Mesenchymal stem cell (in vitro differentiated cells and primary cell): ENCODE measurements around the gene ZNF839.
"Not testable (repeated sequence)": the region's sequence is repeated elsewhere in the genome, so short reads cannot be mapped to it uniquely, and the experiment has no call there.

Experiments
- DNase-seq: peaks from one replicate; pipeline ENCODE4 v3.0.0-alpha.2; 2013
- H2AFZ ChIP-seq: one replicate; pipeline ENCODE4 v1.6.1; 2013; ENCODE audit warnings: low read depth, mild to moderate bottlenecking, control low read depth, inconsistent platforms, low read length, moderate library complexity
- H2AK5ac ChIP-seq: 2 replicates; pipeline ENCODE4 v1.6.1; 2013; ENCODE audit warnings: low read length, moderate library complexity, mild to moderate bottlenecking, inconsistent platforms; ENCODE audit not compliant: severe bottlenecking
- H2BK120ac ChIP-seq: one replicate; pipeline ENCODE4 v1.6.1; 2013; ENCODE audit warnings: low read depth, mild to moderate bottlenecking, inconsistent platforms, low read length, moderate library complexity
- H2BK12ac ChIP-seq, 2 experiments: one replicate each; pipeline ENCODE4 v1.6.1; 2013; ENCODE audit warnings: inconsistent platforms in 2 of 2, low read length in 2 of 2, mild to moderate bottlenecking in 2 of 2, moderate library complexity in 2 of 2, control low read depth in 1 of 2
- H2BK15ac ChIP-seq: one replicate; pipeline ENCODE4 v1.6.1; 2013; ENCODE audit warnings: mild to moderate bottlenecking, low read depth, inconsistent platforms; ENCODE audit not compliant: poor library complexity, severe bottlenecking
- H2BK5ac ChIP-seq: 2 replicates; pipeline ENCODE4 v1.6.1; 2013; ENCODE audit warnings: low read depth, mild to moderate bottlenecking, low read length, control low read depth, inconsistent platforms; ENCODE audit not compliant: poor library complexity, severe bottlenecking
- H3K14ac ChIP-seq, 2 experiments: one replicate each; pipeline ENCODE4 v1.6.1; 2013; ENCODE audit warnings: inconsistent platforms in 2 of 2, low read length in 2 of 2, control low read depth in 1 of 2, mild to moderate bottlenecking in 1 of 2, moderate library complexity in 1 of 2
- H3K18ac ChIP-seq, 2 experiments: one replicate each; pipeline ENCODE4 v1.6.1; 2013; ENCODE audit warnings: inconsistent platforms in 2 of 2, low read length in 2 of 2, control low read depth in 1 of 2, low read depth in 1 of 2, mild to moderate bottlenecking in 1 of 2
- H3K23ac ChIP-seq, 2 experiments: one replicate each; pipeline ENCODE4 v1.6.1; 2013; ENCODE audit warnings: inconsistent platforms in 2 of 2, low read length in 2 of 2, mild to moderate bottlenecking in 2 of 2, moderate library complexity in 2 of 2, control low read depth in 1 of 2
- H3K27ac ChIP-seq: 2 replicates; pipeline ENCODE4 v1.5.1; 2013; ENCODE audit warnings: mild to moderate bottlenecking, moderate library complexity, low read length, control low read depth, inconsistent platforms; ENCODE audit not compliant: poor library complexity, severe bottlenecking
- H3K27me3 ChIP-seq, 2 experiments: 2 replicates each; pipeline versions ENCODE4 v1.6.1 to v1.7.0; 2013; ENCODE audit warnings: low read length in 2 of 2, mild to moderate bottlenecking in 2 of 2, moderate library complexity in 2 of 2, control low read depth in 1 of 2, inconsistent platforms in 1 of 2; ENCODE audit not compliant: control insufficient read depth in 1 of 2, insufficient read depth in 1 of 2
- H3K36me3 ChIP-seq, 2 experiments: 2 replicates each; pipeline versions ENCODE4 v1.6.1 to v1.7.0; 2013; ENCODE audit warnings: low read length in 2 of 2, control low read depth in 1 of 2, inconsistent platforms in 1 of 2, low read depth in 1 of 2, mild to moderate bottlenecking in 1 of 2; ENCODE audit not compliant: insufficient read depth in 2 of 2, control insufficient read depth in 1 of 2
- H3K4ac ChIP-seq, 2 experiments: one replicate each; pipeline ENCODE4 v1.6.1; 2013; ENCODE audit warnings: inconsistent platforms in 2 of 2, low read length in 2 of 2, mild to moderate bottlenecking in 2 of 2, moderate library complexity in 2 of 2, control low read depth in 1 of 2, low read depth in 1 of 2
- H3K4me1 ChIP-seq: 2 replicates; pipeline ENCODE4 v1.6.1; 2013; ENCODE audit warnings: low read depth, low read length, control low read depth; ENCODE audit not compliant: control insufficient read depth, insufficient read depth
- H3K4me2 ChIP-seq: 2 replicates; pipeline ENCODE4 v1.6.1; 2013; ENCODE audit warnings: low read length, mild to moderate bottlenecking, inconsistent platforms; ENCODE audit not compliant: poor library complexity, severe bottlenecking
- H3K4me3 ChIP-seq, 2 experiments: 2 replicates each; pipeline versions ENCODE4 v1.5.1 to v1.7.0; 2013; ENCODE audit warnings: low read length in 2 of 2, mild to moderate bottlenecking in 2 of 2, control low read depth in 1 of 2, low read depth in 1 of 2; ENCODE audit not compliant: insufficient read depth in 1 of 2
- H3K79me1 ChIP-seq: replicated peaks from 2 replicates; pipeline ENCODE4 v1.6.1; 2013; ENCODE audit warnings: mild to moderate bottlenecking, control low read depth, low read length, inconsistent platforms; ENCODE audit not compliant: poor library complexity, severe bottlenecking
- H3K9ac ChIP-seq: 2 replicates; pipeline ENCODE4 v1.7.0; 2013; ENCODE audit warnings: mild to moderate bottlenecking, low read length, moderate library complexity
- H3K9me3 ChIP-seq: 2 replicates; pipeline ENCODE4 v1.7.0; 2013; ENCODE audit warnings: mild to moderate bottlenecking, low read length; ENCODE audit not compliant: control insufficient read depth
- H4K8ac ChIP-seq: one replicate; pipeline ENCODE4 v1.6.1; 2013; ENCODE audit warnings: inconsistent platforms, mild to moderate bottlenecking, low read length, moderate library complexity
- H4K91ac ChIP-seq: one replicate; pipeline ENCODE4 v1.6.1; 2013; ENCODE audit warnings: mild to moderate bottlenecking, low read length, inconsistent platforms
- WGBS: methylation state at CpG from one replicate; pipeline ENCODE4 v1.1.7; 2013; ENCODE audit warnings: mixed read lengths; 5-methylcytosine and 5-hydroxymethylcytosine counted together

ZNF839 gene

GRCh38 chr14:102351593-102351992, 32.0 kb downstream of the ZNF839 start:
- H3K18ac ChIP-seq, DNase-seq, H3K27ac ChIP-seq, H3K4me2 ChIP-seq, H4K91ac ChIP-seq, H2BK15ac ChIP-seq, H2BK12ac ChIP-seq, H2BK5ac ChIP-seq, H3K14ac ChIP-seq, H2AK5ac ChIP-seq, H3K4me1 ChIP-seq, H2AFZ ChIP-seq, H3K9ac ChIP-seq, H3K4me3 ChIP-seq, H3K4ac ChIP-seq, H2BK120ac ChIP-seq, H3K23ac ChIP-seq, H4K8ac ChIP-seq, H3K9me3 ChIP-seq, H3K27me3 ChIP-seq: not testable (repeated sequence)
- Histone ChIP-seq H3K79me1 (peaks cover 12% of the 10 kb centered on the region), H3K36me3 (peaks cover 51 to 92% of the 10 kb centered on the region in 2 experiments)
- WGBS, result 96% methylated on average over 8 of the region's 9 CpGs

- H2BK12ac ChIP-seq, result no peak overlapping the region
- no peak overlapping the region for H3K18ac ChIP-seq
- no peak overlapping the region for H4K91ac ChIP-seq
- no peak overlapping the region for H3K4ac ChIP-seq
- no peak overlapping the region for H3K9ac ChIP-seq
- no peaks in the 10 kb centered on the region for H3K27me3 ChIP-seq
- H3K4me1 ChIP-seq, result no peaks in the 10 kb centered on the region
- H2AK5ac ChIP-seq, result no peak overlapping the region
- H2AFZ ChIP-seq, result no peak overlapping the region
- H2BK120ac ChIP-seq, result no peak overlapping the region
- no peak overlapping the region for H3K4me2 ChIP-seq
- no peak for DNase-seq
- H3K14ac ChIP-seq, result no peak overlapping the region
- WGBS, result 100% methylated on average over 3 of the region's 4 CpGs
- no peak overlapping the region for H4K8ac ChIP-seq
- no peak overlapping the region for H2BK5ac ChIP-seq
- H2BK15ac ChIP-seq, result no peak overlapping the region
- no peak overlapping the region for H3K4me3 ChIP-seq
- H3K23ac ChIP-seq, result no peak overlapping the region
- peaks cover 51 to 93% of the 10 kb centered on the region in 2 experiments for H3K36me3 ChIP-seq
- H3K9me3 ChIP-seq, result no peaks in the 10 kb centered on the region
- H3K79me1 ChIP-seq, result peaks cover 12% of the 10 kb centered on the region
- H3K27ac ChIP-seq, result no peak overlapping the region
Observed at GRCh38 chr14:102352213-102352612, 32.7 kb downstream of the ZNF839 start.

- Histone ChIP-seq H2BK5ac (no peak overlapping the region), H3K9me3 (no peaks in the 10 kb centered on the region), H3K14ac (no peak overlapping the region), H3K27me3 (no peaks in the 10 kb centered on the region), H3K9ac (no peak overlapping the region), H4K8ac (no peak overlapping the region), H2AFZ (no peak overlapping the region), H3K36me3 (peaks cover 44 to 93% of the 10 kb centered on the region in 2 experiments), H3K4me2 (no peak overlapping the region), H3K18ac (no peak overlapping the region), H3K4me1 (no peaks in the 10 kb centered on the region), H2BK120ac (no peak overlapping the region), H4K91ac (no peak overlapping the region), H3K4me3 (no peak overlapping the region), H2BK15ac (no peak overlapping the region), H2BK12ac (no peak overlapping the region), H3K23ac (no peak overlapping the region), H3K27ac (no peak overlapping the region), H3K79me1 (peaks cover 13% of the 10 kb centered on the region), H2AK5ac (no peak overlapping the region), H3K4ac (no peak overlapping the region)
- WGBS, result 96% methylated on average over 8 of the region's 8 CpGs
- no peak for DNase-seq
Observed at GRCh38 chr14:102353126-102353619, 33.6 kb downstream of the ZNF839 start.

- no peaks in the 10 kb centered on the region for H3K27me3 ChIP-seq
- H4K8ac ChIP-seq, result no peak overlapping the region
- H3K79me1 ChIP-seq, result peaks cover 26% of the 10 kb centered on the region
- H4K91ac ChIP-seq, result no peak overlapping the region
- no peak overlapping the region for H2BK5ac ChIP-seq
- no peak for DNase-seq
- H3K18ac ChIP-seq, result no peak overlapping the region
- 100% methylated on average over 1 of the region's 3 CpGs for WGBS
- H2BK120ac ChIP-seq, result no peak overlapping the region
- no peak overlapping the region for H3K4me2 ChIP-seq
- H3K9me3 ChIP-seq, result no peaks in the 10 kb centered on the region
- no peak overlapping the region for H2AFZ ChIP-seq
- no peak overlapping the region for H3K4ac ChIP-seq
- no peak overlapping the region for H3K27ac ChIP-seq
- no peak overlapping the region for H2AK5ac ChIP-seq
- no peak overlapping the region for H3K14ac ChIP-seq
- peaks cover 2% of the 10 kb centered on the region for H3K4me1 ChIP-seq
- no peak overlapping the region for H2BK15ac ChIP-seq
- no peak overlapping the region for H3K9ac ChIP-seq
- H3K23ac ChIP-seq, result no peak overlapping the region
- H3K4me3 ChIP-seq, result no peak overlapping the region
- no peak overlapping the region for H2BK12ac ChIP-seq
- H3K36me3 ChIP-seq, result peaks cover 33 to 84% of the 10 kb centered on the region in 2 experiments
Observed at GRCh38 chr14:102356280-102356679, 36.7 kb downstream of the ZNF839 start.
